GM18517 (cell line): ENCODE measurements around the gene SHF.

Experiments used
- ATAC-seq: cut with Tn5 transposase; IDR thresholded peaks from one replicate; pipeline ENCODE4 v1.9.1; 2021; ENCODE audit warnings: mild to moderate bottlenecking, moderate library complexity; ENCODE audit not compliant: unreplicated experiment

Gene SHF

DNA sequence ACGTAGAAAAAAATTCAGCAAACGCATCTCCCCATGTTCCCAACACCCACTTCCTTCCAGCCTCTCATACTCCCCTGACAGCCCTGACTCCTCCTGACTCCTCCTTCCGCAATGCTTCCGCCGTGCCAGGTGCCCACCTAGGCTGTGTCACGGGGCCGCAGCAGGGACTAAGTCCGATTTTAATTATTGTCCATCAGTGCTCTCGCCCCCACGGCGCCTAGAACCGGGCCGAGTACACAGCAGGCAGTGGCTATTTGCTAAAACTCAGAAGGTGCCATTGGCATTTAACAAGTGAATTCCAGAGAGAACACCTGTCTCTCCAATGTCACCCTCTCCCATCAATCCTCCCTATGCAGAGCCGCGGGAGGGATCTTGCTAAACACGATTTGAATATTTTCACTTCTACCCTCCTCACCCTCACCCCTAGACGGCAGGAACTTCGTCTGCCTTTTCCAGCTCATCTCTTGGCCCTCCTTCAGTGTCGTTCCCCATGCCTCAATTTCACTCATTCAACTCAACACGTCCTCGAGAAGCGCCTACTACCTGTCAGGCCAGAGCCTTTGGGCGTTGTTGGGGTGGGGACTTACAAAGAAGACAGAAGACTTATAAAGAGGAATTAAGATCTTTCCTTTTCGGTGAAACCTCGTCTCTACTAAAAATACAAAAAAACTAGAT, 11.5 kb upstream of the SHF start:
- peak; percentile 6 for ATAC-seq

DNA sequence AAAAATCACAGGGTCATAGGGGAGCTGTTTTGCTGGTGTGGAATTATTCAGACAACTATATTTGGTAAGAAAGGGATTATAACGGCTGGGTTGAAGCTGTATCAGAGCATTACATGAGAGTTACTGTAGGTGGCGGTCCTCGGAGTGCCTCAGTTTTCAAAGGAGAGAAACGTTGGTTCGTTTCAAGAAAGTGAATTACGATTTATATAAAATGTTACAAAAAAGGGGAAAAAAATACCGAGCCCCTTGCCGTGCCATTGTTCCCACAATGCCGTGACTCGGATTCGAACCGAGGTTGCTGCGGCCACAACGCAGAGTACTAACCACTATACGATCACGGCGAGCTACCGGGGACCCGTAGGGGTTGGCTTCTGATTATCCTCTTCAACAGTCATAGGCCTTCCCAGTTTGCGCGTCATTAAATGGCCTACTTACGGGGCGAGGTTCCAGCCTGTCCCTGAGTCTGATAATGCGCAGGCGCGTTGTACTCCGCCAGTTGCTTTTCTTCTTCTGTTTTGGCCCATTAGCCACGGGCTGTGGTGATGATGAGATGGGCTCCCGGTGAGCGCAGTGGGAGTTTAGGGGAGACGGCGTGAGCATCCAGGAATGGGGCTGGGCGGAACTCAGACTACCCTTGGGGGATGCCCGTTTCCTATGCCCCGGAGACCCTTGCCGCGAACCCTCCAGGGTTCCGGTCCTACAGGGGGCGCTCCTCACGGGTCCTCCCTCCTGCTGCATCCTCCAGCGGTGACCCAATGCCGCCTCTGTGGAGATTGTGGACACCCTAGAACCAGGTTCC, 10.8 kb upstream of the SHF start:
- peak; percentile 58 for ATAC-seq

GRCh38 chr15:45197512-45197911, 9.7 kb upstream of the SHF start:
- no peak for ATAC-seq

- ATAC-seq, result no peak
These were observed 230 bp downstream of the SHF start for GRCh38 chr15:45187578-45187893.

- ATAC-seq, result no peak
These were observed 792 bp downstream of the SHF start for GRCh38 chr15:45186771-45187577.

DNA sequence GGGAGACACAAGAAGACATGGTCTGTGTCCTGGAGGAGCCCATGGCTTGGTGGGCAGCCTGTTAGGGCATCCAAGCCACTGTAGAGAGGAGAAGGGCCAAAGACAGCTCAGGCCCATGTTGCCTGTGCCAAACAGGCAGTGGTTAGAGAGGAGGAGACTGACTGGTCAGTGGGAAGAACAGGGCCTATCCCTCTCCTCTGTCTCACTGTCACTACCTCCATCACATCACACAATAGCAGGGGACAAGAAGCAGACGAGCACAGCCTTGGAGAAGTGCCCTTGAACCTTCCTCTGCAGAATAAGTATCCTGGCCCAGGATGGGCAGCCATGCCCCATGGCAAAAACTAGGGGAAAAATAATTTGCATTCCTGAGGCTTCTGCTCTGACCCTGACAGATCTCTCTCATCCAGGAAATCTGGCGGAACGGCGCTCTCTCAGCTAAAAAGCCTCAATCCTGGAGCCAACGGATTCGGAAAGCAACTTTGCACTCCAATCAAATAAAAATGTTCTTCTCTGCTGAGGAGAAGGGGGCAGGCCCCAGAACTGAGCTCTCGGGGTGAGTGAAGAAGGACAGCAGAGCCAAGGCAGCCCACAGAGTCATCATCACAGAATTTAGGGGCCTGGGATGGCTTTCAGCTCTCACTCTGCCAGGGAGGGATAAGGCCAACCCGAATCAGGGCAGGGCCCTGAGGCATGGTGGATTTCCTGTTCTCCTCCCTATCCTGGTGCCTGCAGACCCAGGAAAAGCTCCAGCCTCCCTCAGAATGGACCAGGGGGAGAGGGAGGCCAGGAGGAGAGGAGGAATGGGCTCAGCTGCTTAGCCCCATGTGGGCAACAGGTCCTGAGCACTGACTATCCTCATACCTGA, 1.6 kb downstream of the SHF start:
- no peak for ATAC-seq

- ATAC-seq, result no peak
These were observed 2.5 kb downstream of the SHF start for GRCh38 chr15:45185069-45185779.

DNA sequence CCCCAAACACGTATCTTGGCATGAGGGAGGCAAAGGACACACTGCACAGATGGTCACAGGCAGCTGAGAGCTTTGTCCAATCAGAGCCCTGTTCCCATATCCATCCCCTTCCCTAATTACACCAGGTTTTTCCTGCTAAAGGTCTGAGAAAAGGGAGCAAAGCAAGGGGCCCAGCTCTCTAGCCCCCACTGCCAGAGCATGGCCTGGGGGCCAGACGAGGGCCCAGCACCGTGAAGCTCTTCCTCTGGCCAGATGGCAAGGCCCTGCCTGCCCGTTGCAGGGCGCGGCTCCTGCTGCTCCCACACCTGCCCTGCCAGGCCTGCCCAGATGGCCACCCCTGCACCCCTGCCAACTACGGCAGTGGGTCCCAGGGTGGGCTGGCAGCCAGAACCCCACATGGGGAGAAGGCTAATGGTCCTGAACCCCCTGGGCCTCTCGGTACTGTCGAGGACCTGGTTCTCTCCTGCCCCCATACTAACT, 3.2 kb downstream of the SHF start:
- no peak for ATAC-seq

GRCh38 chr15:45183511-45183910, 4.3 kb downstream of the SHF start:
- no peak for ATAC-seq

DNA sequence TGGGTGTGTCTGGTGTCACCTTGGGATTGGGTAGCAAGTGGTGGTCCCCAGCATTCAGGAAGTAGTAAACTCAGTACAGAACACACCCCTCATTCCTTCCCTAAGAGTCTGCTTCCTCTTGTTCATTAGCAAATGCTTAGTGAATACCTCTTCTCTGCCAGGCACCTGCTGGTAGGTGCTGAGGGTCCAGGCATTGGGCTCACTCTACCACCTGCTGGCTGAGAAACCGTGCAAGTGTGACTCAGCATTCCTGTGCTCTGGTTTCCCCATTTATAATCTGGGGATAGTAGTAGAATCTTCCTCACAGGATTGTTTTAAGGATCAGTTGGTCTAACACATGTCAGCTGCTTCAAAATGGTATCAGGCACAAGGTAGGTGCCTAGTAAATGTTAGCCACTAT, 4.8 kb downstream of the SHF start:
- no peak for ATAC-seq

- ATAC-seq, result no peak
These were observed 6.1 kb downstream of the SHF start for GRCh38 chr15:45181491-45182285.

- no peak for ATAC-seq
These were observed 6.9 kb downstream of the SHF start for GRCh38 chr15:45180648-45181436.

DNA sequence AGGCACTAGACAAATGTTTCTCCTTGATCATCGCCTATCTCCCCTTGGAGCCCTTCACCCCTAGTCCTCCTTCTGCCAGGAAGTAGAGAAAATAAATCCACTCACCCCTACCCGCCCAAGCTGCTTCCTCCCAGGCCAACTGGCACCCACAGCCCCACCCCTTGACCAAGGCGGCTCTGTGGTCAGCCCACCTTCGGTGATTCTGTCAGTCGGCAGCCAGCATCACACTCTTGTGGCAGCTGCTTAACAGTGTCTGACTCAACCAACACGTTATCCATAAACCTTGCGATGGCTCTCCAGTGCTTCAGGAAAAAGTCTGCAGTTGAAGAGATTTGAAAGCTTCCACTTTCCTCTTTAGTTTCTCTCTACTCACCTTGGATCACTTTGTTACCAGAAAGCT, 7.6 kb downstream of the SHF start:
- ATAC-seq, result no peak

DNA sequence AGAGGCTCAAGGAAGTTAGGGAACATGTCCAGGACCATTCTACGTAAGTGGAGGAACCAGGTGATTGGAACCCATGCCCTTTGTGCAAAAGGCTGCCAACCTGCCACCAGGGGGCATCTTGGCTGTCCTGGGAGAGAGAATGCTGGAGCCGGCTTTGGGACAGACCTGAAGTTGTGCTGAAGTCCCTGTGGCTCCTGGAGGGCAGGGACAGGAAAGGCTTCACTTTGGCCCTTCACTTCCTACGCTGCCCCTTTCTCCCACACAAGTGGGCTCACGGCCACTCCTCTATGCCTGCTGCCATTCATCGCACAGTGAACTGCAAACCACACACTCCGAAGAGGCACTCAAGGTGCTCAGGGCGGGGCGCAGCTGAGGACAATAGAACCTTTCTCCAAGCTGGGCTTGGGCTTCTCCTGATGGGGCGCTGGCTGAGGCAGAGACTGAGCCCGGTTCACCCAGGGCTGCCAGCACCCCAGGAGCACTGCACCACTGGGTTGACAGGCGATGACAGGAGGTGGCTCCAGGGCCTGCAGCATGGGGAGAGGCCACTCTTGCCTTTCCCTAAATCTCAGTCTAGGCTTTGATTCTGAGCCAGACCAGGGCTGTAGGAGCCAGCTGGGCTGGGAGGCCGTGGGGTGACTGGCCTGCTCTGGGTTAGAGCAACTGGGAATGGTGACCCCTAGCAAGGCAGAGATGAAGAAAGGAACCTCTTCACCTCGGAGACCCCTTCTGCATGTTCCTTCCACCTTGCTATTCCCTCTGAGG, 8.4 kb downstream of the SHF start:
- ATAC-seq, result no peak

DNA sequence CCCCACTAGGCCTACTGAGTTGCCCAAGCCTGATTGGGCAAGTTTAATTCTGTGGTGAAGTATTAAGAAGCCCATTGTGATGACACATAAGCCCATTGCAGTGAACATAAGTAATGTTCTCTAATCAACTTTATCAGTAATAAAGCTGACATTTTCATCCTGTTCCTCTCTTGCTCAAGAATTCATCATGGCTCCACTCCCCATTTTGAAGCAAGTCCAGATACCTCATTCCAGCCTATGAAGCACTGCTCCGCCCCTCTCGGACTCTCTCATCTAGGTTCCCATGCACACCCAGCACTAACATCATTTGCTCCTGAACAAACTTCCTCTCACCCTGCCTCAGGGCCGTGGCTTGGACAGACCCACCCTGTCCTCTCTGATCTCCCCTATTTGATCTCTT, 10.5 kb downstream of the SHF start:
- ATAC-seq, result no peak

- no peak for ATAC-seq
These were observed 13.2 kb downstream of the SHF start for GRCh38 chr15:45174577-45174976.

DNA sequence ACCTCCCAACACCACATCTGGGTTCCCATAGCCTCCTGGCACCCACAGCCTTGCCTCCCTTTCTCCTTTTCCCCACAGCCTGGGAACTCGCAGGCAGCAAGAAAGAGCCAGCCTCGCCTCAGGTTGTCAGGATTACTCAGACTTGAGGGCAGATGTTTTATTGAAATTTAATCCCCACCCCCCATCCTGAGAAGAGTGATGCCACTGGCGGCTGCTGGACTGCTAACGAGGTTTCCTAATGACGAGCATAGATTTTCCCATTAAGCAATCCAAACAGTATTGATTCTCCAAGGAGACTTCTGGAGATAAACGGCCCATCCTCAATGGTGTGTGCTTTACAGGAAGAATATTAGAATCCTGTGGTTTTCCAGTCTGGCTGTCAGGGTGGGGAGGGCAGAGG, 13.7 kb downstream of the SHF start:
- ATAC-seq, result no peak

DNA sequence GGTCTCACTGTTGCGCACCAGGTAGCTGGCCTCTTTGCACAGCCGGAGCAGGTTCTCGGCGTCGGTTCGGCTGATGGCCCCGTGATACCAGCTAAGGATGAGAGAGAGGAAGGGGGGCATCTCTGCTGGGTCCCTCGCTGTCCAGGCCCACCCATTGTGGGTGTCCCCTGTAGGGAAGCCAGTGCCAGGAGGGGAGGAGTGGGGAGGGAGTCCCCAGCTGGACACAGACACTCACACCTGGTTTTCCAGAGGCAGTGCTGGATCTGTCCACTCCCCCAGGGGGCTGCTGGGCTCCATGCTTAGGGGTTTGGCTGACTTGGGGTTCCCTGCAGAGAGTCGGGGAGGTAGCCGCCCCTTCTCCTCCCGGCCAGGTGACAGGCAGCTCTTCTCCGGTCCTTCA, 15.9 kb downstream of the SHF start:
- no peak for ATAC-seq
